ENCODE data around the gene CNST. TPM values are rescaled to one million over a fixed set of nuclear protein-coding genes. Genes with fewer than 3 reads are reported as not detected.
"Not testable (repeated sequence)": the region's sequence is repeated elsewhere in the genome, so short reads cannot be mapped to it uniquely, and the experiment has no call there.

The CNST gene
- total RNA-seq, 1 experiment from 2014 or later = 14.7 TPM

GRCh38 chr1:246678816-246679793 is 112.8 kb downstream of the CNST start:
- DNase-seq (ENCODE audit: low read depth) = no peak

GRCh38 chr1:246679794-246680177 is 113.5 kb downstream of the CNST start:
- no peak for DNase-seq (ENCODE audit: low read depth)

GRCh38 chr1:246680190-246680589 is 113.9 kb downstream of the CNST start:
- no peak for DNase-seq (ENCODE audit: low read depth)

- DNase-seq (ENCODE audit: low read depth) = no peak
Observed at GRCh38 chr1:246680696-246681130, 114.5 kb downstream of the CNST start.

GRCh38 chr1:246681900-246682895 is 115.9 kb downstream of the CNST start:
- DNase-seq (ENCODE audit: low read depth) = no peak

GRCh38 chr1:246683521-246683920 is 117.3 kb downstream of the CNST start:
- no peak for DNase-seq (ENCODE audit: low read depth)

- no peak for DNase-seq (ENCODE audit: low read depth)
Observed at GRCh38 chr1:246687002-246687401, 120.7 kb downstream of the CNST start.

GRCh38 chr1:246689409-246690008 is 123.3 kb downstream of the CNST start:
- peak; percentile 78 for DNase-seq (ENCODE audit: low read depth)

GRCh38 chr1:246690100-246690499 is 123.8 kb downstream of the CNST start:
- no peak for DNase-seq (ENCODE audit: low read depth)

GRCh38 chr1:246691622-246692495 is 125.6 kb downstream of the CNST start:
- peak; percentile 9 for DNase-seq (ENCODE audit: low read depth)

- DNase-seq (ENCODE audit: low read depth) = not testable (repeated sequence)
Observed at GRCh38 chr1:246694213-246694895, 128.1 kb downstream of the CNST start.

GRCh38 chr1:246695136-246695535 is 128.9 kb downstream of the CNST start:
- peak; percentile 26 for DNase-seq (ENCODE audit: low read depth)

GRCh38 chr1:246695666-246696065 is 129.4 kb downstream of the CNST start:
- no peak for DNase-seq (ENCODE audit: low read depth)

- no peak for DNase-seq (ENCODE audit: low read depth)
Observed at GRCh38 chr1:246698466-246699094, 132.3 kb downstream of the CNST start.

GRCh38 chr1:246699095-246699735 is 133.0 kb downstream of the CNST start:
- peak; percentile 93 for DNase-seq (ENCODE audit: low read depth)

- no peak for DNase-seq (ENCODE audit: low read depth)
Observed at GRCh38 chr1:246703581-246703980, 137.3 kb downstream of the CNST start.

- peak; percentile 59 for DNase-seq (ENCODE audit: low read depth)
Observed at GRCh38 chr1:246705368-246705767, 139.1 kb downstream of the CNST start.

- no peak for DNase-seq (ENCODE audit: low read depth)
Observed at GRCh38 chr1:246708166-246708565, 141.9 kb downstream of the CNST start.

GRCh38 chr1:246709196-246709595 is 142.9 kb downstream of the CNST start:
- no peak for DNase-seq (ENCODE audit: low read depth)
